HG03575 (cell line): Measurements from ENCODE around the gene ISG20L2.

Source experiments
- ATAC-seq: cut with Tn5 transposase; IDR thresholded peaks from one replicate; pipeline ENCODE4 v1.9.1; 2021; ENCODE audit not compliant: unreplicated experiment, insufficient number of reproducible peaks, low FRiP score; ENCODE audit errors: extremely low read depth

ISG20L2 gene

GRCh38 chr1:156711011-156711817 is 17.4 kb downstream of the ISG20L2 start:
- no peak for ATAC-seq

- no peak for ATAC-seq
Observed at GRCh38 chr1:156709757-156710489, 18.6 kb downstream of the ISG20L2 start.

DNA sequence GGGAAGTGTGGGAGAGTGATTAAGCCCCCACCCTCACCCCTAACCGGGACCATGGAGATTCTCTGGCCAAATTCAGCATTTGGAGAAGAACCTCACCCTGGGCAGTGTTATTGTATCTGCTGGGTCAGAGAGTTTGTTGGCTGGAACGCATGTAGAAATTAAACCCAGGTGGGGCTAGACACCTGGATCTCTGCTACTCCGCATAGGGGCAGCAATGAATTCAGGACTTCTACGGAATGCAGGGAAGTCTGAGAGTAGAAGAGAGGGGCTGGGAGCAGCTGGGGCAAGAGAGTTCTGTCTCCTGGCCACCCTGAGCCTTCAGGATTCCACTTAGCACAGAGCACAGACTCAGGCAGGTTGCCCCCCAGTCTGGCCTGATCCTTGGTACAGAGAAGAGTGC is 19.5 kb downstream of the ISG20L2 start:
- ATAC-seq: no peak

GRCh38 chr1:156708218-156708661 is 20.3 kb downstream of the ISG20L2 start:
- ATAC-seq: no peak

- no peak for ATAC-seq
Observed at GRCh38 chr1:156707417-156708217, 20.9 kb downstream of the ISG20L2 start.

DNA sequence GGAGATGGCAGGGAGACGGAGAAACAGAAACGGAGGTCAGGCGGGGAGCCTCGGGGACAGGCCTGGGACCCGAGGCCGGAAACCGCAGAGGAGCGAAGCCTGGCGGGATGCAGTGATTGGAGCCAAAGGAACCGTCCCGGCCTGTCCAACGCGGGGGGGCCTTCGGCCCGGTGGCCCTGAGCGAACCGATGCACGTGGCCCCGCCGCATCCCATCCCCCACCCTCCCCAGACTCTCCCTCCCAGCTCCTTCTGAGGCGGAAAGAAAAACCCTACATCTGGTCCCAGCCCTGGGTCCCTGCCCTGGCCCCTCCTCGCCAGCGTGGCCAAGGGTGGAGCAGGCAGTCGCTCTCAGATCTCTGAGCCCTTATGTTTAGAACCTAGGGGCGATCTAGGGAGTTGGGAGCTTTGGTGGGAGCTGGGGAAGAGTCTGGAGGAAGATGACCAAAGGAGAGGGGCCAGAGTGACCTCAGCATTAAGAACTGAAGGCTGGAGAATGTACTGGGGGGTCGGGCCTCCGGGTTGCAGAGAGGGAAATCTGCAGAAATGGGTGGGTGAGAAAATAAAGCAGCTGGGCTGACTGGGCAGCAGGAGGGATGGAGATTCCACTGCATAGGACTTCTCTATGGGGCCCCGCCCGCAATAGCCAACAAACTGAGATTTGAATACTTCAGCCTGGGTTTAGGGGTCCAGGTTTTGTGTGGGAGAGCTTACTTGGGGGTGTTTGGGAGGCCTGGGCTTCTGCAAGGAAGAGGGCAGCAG is 21.7 kb downstream of the ISG20L2 start:
- no peak for ATAC-seq

- no peak for ATAC-seq
Observed at GRCh38 chr1:156705918-156706656, 22.5 kb downstream of the ISG20L2 start.

- no peak for ATAC-seq
Observed at GRCh38 chr1:156705321-156705917, 23.1 kb downstream of the ISG20L2 start, which contains the start of gene CRABP2. Gene CRABP2, minus strand, starts transcription at chr1:156705583. Its CDS starts 137 bp downstream, at chr1:156705446.

DNA sequence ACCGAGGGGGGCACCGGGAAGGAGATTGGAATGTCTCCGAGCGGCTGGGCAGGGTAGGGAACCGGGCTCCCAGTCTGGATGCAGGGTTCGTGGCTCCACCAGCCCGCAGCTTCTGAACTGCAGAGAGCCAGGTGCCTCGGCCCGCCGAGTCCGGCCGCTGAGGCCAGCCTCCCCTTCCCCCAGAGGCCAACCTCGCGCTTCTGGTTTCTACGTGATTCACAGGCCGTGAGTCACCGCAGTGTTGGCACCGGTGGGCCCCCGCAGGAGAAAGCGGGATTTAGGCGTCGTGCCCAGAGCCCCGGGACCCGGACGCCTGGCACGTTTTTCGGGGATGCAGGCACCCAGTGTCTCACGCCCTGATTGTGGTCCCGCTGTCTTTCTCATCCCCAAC is 23.6 kb downstream of the ISG20L2 start:
- no peak for ATAC-seq

GRCh38 chr1:156704166-156704711 is 24.3 kb downstream of the ISG20L2 start:
- ATAC-seq: no peak

DNA sequence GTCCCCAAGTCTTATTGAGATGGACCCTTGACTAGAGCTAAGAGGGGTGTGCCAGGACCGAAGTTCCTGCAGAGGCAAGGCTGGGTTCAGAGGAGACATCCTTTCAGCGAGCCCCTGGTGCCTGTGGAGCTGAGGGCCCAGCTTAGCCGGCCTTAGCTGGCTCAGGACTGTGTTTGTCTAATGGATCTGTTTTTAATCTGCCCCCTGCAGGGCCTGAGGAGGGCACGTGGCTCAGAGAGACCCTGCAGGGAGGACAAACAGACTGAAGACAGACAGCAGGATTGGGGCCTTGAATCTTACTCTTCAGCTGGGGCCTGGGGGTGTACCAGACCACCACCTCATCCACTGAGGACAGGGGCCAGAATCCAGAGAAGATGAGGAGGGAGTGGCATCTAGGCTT is 24.8 kb downstream of the ISG20L2 start:
- ATAC-seq: no peak

- no peak for ATAC-seq
Observed at GRCh38 chr1:156703336-156703735, 25.2 kb downstream of the ISG20L2 start.

- ATAC-seq: no peak
Observed at GRCh38 chr1:156700736-156701531, 27.6 kb downstream of the ISG20L2 start.

GRCh38 chr1:156698995-156699394 is 29.6 kb downstream of the ISG20L2 start:
- no peak for ATAC-seq

- ATAC-seq: no peak
Observed at GRCh38 chr1:156697481-156697880, 31.1 kb downstream of the ISG20L2 start.

DNA sequence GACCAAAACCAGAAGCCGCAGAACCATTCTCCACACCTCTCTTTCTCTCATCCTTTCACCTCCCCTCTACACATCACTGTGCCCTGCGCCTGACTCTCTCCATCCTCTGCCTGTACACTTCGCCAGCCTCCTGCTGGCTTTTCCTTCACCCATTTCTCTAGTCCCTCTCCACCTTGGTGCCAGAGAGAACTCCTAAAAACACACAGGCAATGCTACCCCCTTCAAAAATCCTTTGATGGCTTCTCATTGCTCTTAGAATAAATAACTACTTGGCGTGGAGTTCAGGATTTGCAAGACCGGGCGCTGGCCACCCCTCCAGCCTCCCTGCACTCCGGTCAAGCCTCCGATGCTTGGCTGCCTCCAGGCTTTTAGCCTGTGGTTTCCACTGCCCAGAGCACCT is 31.8 kb downstream of the ISG20L2 start:
- no peak for ATAC-seq

GRCh38 chr1:156694690-156694962 is 33.9 kb downstream of the ISG20L2 start:
- no peak for ATAC-seq
